SU-DHL-6 (cell line): Measurements from ENCODE around the gene MYL6.

Experiments
- H2AFZ ChIP-seq: fragments of 200-600 bp; sonication (generic); 2 replicates; pipeline ENCODE4 v1.6.1; 2014; ENCODE audit warnings: low read depth, mild to moderate bottlenecking, moderate library complexity, mixed read lengths, antibody characterized with exemption, low read length; ENCODE audit not compliant: severe bottlenecking
- H3F3A ChIP-seq: fragments of 200-600 bp; shearing (Covaris generic); 2 replicates; pipeline ENCODE4 v1.6.0; 2016; ENCODE audit warnings: antibody characterized with exemption, mild to moderate bottlenecking; ENCODE audit not compliant: insufficient read depth
- H3K27ac ChIP-seq: fragments of 200-600 bp; sonication (generic); 2 replicates; pipeline ENCODE4 v1.5.1; 2016; ENCODE audit warnings: low read depth, mild to moderate bottlenecking, low read length, moderate library complexity, mixed read lengths
- H3K27me3 ChIP-seq: fragments of 200-600 bp; sonication (generic), shearing (Covaris generic); 2 replicates; pipeline ENCODE4 v1.6.0; 2014; ENCODE audit warnings: mild to moderate bottlenecking, low read length
- H3K36me3 ChIP-seq: fragments of 200-600 bp; sonication (generic); 2 replicates; pipeline ENCODE4 v1.6.1; 2014; ENCODE audit warnings: mild to moderate bottlenecking, low read length, mixed read lengths
- H3K4me2 ChIP-seq: fragments of 300-600, 200-600 bp; shearing (Covaris generic), sonication (generic); 2 replicates; pipeline ENCODE4 v1.6.0; 2014; ENCODE audit warnings: low read length, low read depth, mild to moderate bottlenecking; ENCODE audit not compliant: poor library complexity, severe bottlenecking
- H3K4me3 ChIP-seq: fragments of 200-600 bp; sonication (generic); 2 replicates; pipeline ENCODE4 v1.5.1; 2014; ENCODE audit warnings: antibody characterized with exemption, low read length, mild to moderate bottlenecking, mixed read lengths; ENCODE audit not compliant: insufficient read depth, poor library complexity, severe bottlenecking
- H3K79me2 ChIP-seq: fragments of 200-600 bp; sonication (generic); 2 replicates; pipeline ENCODE4 v1.6.1; 2014; ENCODE audit warnings: mild to moderate bottlenecking, low read length, moderate library complexity; ENCODE audit not compliant: insufficient read depth
- H3K9ac ChIP-seq: fragments of 200-600 bp; sonication (generic); 2 replicates; pipeline ENCODE4 v1.7.0; 2014; ENCODE audit warnings: mild to moderate bottlenecking, low read length
- H3K9me2 ChIP-seq: fragments of 200-600 bp; sonication (generic); replicated peaks from 2 replicates; pipeline ENCODE4 v1.6.1; 2014; ENCODE audit warnings: low read length; ENCODE audit not compliant: insufficient read depth
- H3K9me3 ChIP-seq: fragments of 200-600 bp; sonication (generic); 2 replicates; pipeline ENCODE4 v1.6.1; 2014; ENCODE audit warnings: low read length, mixed read lengths; ENCODE audit not compliant: insufficient read depth
- H4K20me1 ChIP-seq: fragments of 200-600 bp; sonication (generic); 2 replicates; pipeline ENCODE4 v1.6.1; 2014; ENCODE audit warnings: low read depth, mild to moderate bottlenecking, antibody characterized with exemption, low read length, moderate library complexity, mixed read lengths
- EZH2phosphoT487 ChIP-seq: fragments of 200-600 bp; sonication (generic), shearing (Covaris generic); conservative IDR thresholded peaks from 2 replicates; pipeline ENCODE4 v1.6.1; 2018; ENCODE audit warnings: mild to moderate bottlenecking, antibody characterized with exemption, low read length, moderate library complexity, mixed read lengths
- TF ChIP-seq, protein P1 (sequence below): fragments of 200-600 bp; sonication (generic); IDR thresholded peaks from one replicate; pipeline ENCODE4 v1.5.1; 2017; ENCODE audit warnings: antibody characterized with exemption, mild to moderate bottlenecking, low read length, moderate library complexity; ENCODE audit not compliant: insufficient read depth, poor library complexity, severe bottlenecking

Gene MYL6

GRCh38 chr12:56202838-56203237 is 44.7 kb downstream of the MYL6 start:
- peaks cover 10% of the 10 kb centered on the region; the same call in 1 of the 2 replicates for H3F3A ChIP-seq
- no peak overlapping the region for H3K27ac ChIP-seq
- TF ChIP-seq, protein P1, sequence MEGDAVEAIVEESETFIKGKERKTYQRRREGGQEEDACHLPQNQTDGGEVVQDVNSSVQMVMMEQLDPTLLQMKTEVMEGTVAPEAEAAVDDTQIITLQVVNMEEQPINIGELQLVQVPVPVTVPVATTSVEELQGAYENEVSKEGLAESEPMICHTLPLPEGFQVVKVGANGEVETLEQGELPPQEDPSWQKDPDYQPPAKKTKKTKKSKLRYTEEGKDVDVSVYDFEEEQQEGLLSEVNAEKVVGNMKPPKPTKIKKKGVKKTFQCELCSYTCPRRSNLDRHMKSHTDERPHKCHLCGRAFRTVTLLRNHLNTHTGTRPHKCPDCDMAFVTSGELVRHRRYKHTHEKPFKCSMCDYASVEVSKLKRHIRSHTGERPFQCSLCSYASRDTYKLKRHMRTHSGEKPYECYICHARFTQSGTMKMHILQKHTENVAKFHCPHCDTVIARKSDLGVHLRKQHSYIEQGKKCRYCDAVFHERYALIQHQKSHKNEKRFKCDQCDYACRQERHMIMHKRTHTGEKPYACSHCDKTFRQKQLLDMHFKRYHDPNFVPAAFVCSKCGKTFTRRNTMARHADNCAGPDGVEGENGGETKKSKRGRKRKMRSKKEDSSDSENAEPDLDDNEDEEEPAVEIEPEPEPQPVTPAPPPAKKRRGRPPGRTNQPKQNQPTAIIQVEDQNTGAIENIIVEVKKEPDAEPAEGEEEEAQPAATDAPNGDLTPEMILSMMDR = no peak
- TF ChIP-seq EZH2phosphoT487 = no peak
- H3K36me3 ChIP-seq = peaks cover 8% of the 10 kb centered on the region; the same call in 1 of the 2 replicates
- H3K79me2 ChIP-seq = no peaks in the 10 kb centered on the region
- H3K27me3 ChIP-seq = no peaks in the 10 kb centered on the region
- H3K4me3 ChIP-seq = no peak overlapping the region
- H3K9me3 ChIP-seq = no peaks in the 10 kb centered on the region
- no peak overlapping the region for H2AFZ ChIP-seq
- no peak overlapping the region for H3K4me2 ChIP-seq
- H3K9me2 ChIP-seq = no peaks in the 10 kb centered on the region
- H4K20me1 ChIP-seq = no peaks in the 10 kb centered on the region
- H3K9ac ChIP-seq = no peak overlapping the region

- no peak overlapping the region for H2AFZ ChIP-seq
- H3K4me3 ChIP-seq = no peak overlapping the region
- H3K27ac ChIP-seq = no peak overlapping the region
- H3K9me2 ChIP-seq = no peaks in the 10 kb centered on the region
- H3K36me3 ChIP-seq = peaks cover 8% of the 10 kb centered on the region; the same call in 1 of the 2 replicates
- H4K20me1 ChIP-seq = no peaks in the 10 kb centered on the region
- no peak overlapping the region for H3K4me2 ChIP-seq
- H3K27me3 ChIP-seq = no peaks in the 10 kb centered on the region
- H3K79me2 ChIP-seq = no peaks in the 10 kb centered on the region
- TF ChIP-seq, protein P1 = no peak
- TF ChIP-seq EZH2phosphoT487 = no peak
- H3F3A ChIP-seq = peaks cover 15% of the 10 kb centered on the region; the same call in 1 of the 2 replicates
- H3K9me3 ChIP-seq = no peaks in the 10 kb centered on the region
- no peak overlapping the region for H3K9ac ChIP-seq
Measured at GRCh38 chr12:56204275-56204674, 46.1 kb downstream of the MYL6 start.

DNA sequence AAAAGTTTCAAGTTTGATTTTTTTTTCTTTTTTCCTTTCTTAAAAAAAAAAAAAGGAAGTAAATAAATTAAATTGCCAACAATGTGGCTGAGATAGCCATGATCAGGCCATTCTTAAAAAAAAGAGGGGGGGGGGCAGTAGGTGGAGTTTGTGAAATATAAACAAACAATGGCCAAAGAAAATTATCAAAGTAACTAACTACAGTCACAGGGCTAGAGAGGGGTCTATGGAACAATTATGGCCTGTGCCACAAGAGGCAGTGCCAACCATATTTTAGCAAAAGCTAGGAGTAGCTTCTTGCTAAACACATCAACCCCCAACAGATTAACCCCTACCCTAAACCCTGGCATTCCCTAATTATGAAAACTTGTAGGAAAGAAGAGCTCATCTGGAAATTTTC is 47.3 kb downstream of the MYL6 start:
- Histone ChIP-seq H3K36me3 (peaks cover 8% of the 10 kb centered on the region; the same call in 1 of the 2 replicates), H3K79me2 (no peaks in the 10 kb centered on the region)
- TF ChIP-seq EZH2phosphoT487 = no peak
- TF ChIP-seq, protein P1 = no peak

More for the DNA sequence above, 47.3 kb downstream of the MYL6 start:
- Histone ChIP-seq H2AFZ (no peak overlapping the region), H3K4me2 (no peak overlapping the region), H4K20me1 (no peaks in the 10 kb centered on the region), H3K9me3 (no peaks in the 10 kb centered on the region), H3K27ac (no peak overlapping the region), H3K9me2 (no peaks in the 10 kb centered on the region), H3K4me3 (no peak overlapping the region), H3F3A (peaks cover 15% of the 10 kb centered on the region; the same call in 1 of the 2 replicates), H3K9ac (no peak overlapping the region), H3K27me3 (no peaks in the 10 kb centered on the region)
